ENCODE data around the gene PPP1R9B.

GRCh38 chr17:50097455-50097854, 53.0 kb downstream of the PPP1R9B start:
- TF ChIP-seq CTCF (IDR thresholded peaks at IDR 0.05) (no peak), POLR2A (IDR thresholded peaks at IDR 0.05) (no peak), POLR2AphosphoS5 (IDR thresholded peaks at IDR 0.05) (no peak)

Measured in prostate gland (tissue), 2 donors.